Effector CD8-positive, alpha-beta T cell (primary cell): ENCODE results near the gene ZNF438.
"Not testable (repeated sequence)": the region's sequence is repeated elsewhere in the genome, so short reads cannot be mapped to it uniquely, and the experiment has no call there.

Source experiments
- DNase-seq: peaks from one replicate; lab custom pipeline; 2025; lab: John Stamatoyannopoulos, UW

The ZNF438 gene

GRCh38 chr10:30806850-30807249, 224.8 kb downstream of the ZNF438 start:
- no peak for DNase-seq

DNA sequence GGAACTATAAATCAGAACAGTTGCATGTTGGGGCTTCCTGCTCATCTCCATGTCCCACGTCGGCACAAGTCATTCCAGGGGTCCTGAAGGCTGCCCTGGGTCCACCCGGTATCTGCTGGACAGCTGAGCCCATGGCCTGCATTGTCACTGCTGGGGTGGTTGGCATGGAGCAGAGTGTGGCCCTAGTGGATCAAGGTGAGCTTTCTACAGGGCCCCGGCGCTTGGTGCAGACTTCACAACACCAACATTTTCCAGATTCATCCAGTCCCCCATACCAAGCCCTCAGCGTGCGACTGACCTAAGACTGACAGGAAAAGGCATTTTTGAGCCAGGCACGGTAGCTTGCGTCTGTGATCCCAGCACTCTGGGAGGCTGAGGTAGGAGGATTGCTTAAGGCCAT, 226.6 kb downstream of the ZNF438 start:
- DNase-seq, result no peak

DNA sequence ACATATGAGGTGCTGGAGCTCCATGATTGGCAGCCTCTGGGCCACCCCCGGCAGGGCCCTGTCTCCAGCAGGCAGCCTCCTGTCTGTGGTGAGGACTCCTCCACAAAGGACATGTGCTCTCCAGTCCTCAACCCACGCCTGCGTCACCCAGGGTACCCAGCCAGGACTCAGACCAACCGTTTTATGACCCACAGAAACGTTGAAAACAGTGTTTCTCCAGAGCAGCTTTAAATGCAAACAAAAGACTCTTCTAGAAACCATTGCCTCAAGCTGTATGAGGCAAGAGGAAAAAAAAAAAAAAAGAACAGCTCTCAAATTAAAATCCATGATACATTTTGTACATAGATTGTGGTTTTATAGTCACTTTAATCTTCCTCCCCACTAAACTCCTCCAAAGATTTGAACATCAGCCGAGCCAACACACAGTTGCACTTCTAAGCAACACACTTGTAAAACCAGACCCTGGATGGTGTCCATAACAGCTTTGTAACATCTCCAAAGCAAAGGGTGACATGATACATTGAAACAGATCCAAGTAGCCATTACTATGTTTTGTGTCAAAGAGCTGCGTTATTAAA, 227.1 kb downstream of the ZNF438 start:
- DNase-seq, result no peak

DNA sequence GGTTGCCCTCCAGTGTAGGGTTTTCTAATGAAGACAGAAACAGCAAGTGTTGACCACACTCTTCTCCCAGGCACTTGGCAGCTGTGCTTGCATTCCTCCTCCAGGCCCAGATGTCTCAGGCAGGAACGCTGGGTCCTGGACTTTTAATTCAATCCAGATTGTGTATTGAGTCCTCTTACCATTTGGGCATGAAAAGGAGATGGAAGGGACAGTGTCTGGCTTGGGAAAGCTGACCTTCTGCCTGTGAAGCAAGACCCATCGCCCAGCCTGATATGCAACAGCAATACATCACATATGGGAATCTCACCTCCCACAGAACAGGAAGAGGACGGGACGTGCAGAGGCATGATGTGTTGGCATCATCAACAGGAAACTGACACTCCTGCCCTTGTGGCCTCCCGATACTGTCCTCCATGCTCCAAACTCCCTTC, 227.8 kb downstream of the ZNF438 start:
- no peak for DNase-seq

GRCh38 chr10:30803058-30803457, 228.6 kb downstream of the ZNF438 start:
- DNase-seq, result no peak

DNA sequence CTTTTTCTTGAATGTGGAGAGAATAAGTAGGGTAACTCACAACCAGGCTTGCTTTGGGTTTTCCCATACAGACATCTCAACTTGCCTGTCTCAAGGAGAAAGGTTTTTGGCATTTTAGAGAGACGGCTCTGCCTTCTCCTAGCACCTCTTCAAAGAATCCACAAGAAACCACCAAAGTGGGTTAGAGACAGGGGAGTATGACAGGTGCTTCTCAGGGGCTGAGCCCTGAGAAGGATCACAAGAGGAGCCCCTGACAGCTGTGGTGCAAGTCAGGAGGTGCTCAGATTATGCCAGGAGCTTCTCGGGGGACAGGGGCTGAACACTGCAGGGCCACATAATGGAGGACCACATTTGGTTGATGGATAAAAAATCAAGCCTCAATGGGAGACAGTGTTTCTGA, 231.3 kb downstream of the ZNF438 start:
- DNase-seq, result no peak

- DNase-seq, result no peak
Observed at GRCh38 chr10:30798646-30799185, 232.9 kb downstream of the ZNF438 start.

- DNase-seq, result not testable (repeated sequence)
Observed at GRCh38 chr10:30795024-30795423, 236.6 kb downstream of the ZNF438 start.
